ENCODE measurements around the gene SFXN3.

The SFXN3 gene

GRCh38 chr10:101036726-101037125 is 5.7 kb downstream of the SFXN3 start:
- DNase-seq, result no peak

GRCh38 chr10:101038484-101038883 is 7.5 kb downstream of the SFXN3 start:
- DNase-seq, result no peak

- no peak for DNase-seq
Measured at GRCh38 chr10:101040061-101040460, 9.0 kb downstream of the SFXN3 start.

- no peak for DNase-seq
Measured at GRCh38 chr10:101040851-101041250, 9.8 kb downstream of the SFXN3 start.

GRCh38 chr10:101041252-101041761 is 10.3 kb downstream of the SFXN3 start:
- DNase-seq, result peak; percentile 83

- no peak for DNase-seq
Measured at GRCh38 chr10:101042118-101042517, 11.1 kb downstream of the SFXN3 start.

- peak; percentile 97 for DNase-seq
Measured at GRCh38 chr10:101042667-101043362, 11.8 kb downstream of the SFXN3 start.

- peak; percentile 50 for DNase-seq
Measured at GRCh38 chr10:101043363-101043707, 12.3 kb downstream of the SFXN3 start.

- DNase-seq, result no peak
Measured at GRCh38 chr10:101044117-101044516, 13.1 kb downstream of the SFXN3 start.

- DNase-seq, result no peak
Measured at GRCh38 chr10:101046332-101047238, 15.6 kb downstream of the SFXN3 start.

GRCh38 chr10:101047268-101047667 is 16.2 kb downstream of the SFXN3 start:
- DNase-seq, result no peak

GRCh38 chr10:101047961-101048892 is 17.2 kb downstream of the SFXN3 start:
- no peak for DNase-seq

GRCh38 chr10:101050208-101051069 is 19.4 kb downstream of the SFXN3 start:
- DNase-seq, result peak; percentile 98

- no peak for DNase-seq
Measured at GRCh38 chr10:101052285-101052684, 21.3 kb downstream of the SFXN3 start.

- DNase-seq, result no peak
Measured at GRCh38 chr10:101053516-101053915, 22.5 kb downstream of the SFXN3 start.

- DNase-seq, result no peak
Measured at GRCh38 chr10:101054351-101054750, 23.3 kb downstream of the SFXN3 start.

- no peak for DNase-seq
Measured at GRCh38 chr10:101054876-101055275, 23.8 kb downstream of the SFXN3 start.

- DNase-seq, result no peak
Measured at GRCh38 chr10:101055411-101055810, 24.4 kb downstream of the SFXN3 start.

- no peak for DNase-seq
Measured at GRCh38 chr10:101056365-101057151, 25.5 kb downstream of the SFXN3 start.

- DNase-seq, result peak; percentile 94
Measured at GRCh38 chr10:101060036-101060950, 29.3 kb downstream of the SFXN3 start.
